ENCODE measurements around the gene TRIM29. TPM values are rescaled to one million over a fixed set of nuclear protein-coding genes. Genes with fewer than 3 reads are reported as not detected.

The TRIM29 gene
- total and polyA plus RNA-seq, 2 of the 13 experiments (the other 11 are each of a cell fraction or from before 2014, with no cell fraction given), result 0.86 TPM

GRCh38 chr11:120121336-120121735 is 16.6 kb downstream of the TRIM29 start:
- FAIRE-seq, result no peak
- no peak for ATAC-seq
- Histone ChIP-seq H3K4me1 (ENCODE audit: insufficient read depth, low read length) (peaks cover 18% of the 10 kb centered on the region), H4K20me1 (ENCODE audit: insufficient read depth, low read length) (0 out of 2 replicates have a peak, but pooled peaks cover 3% of the 10 kb centered on the region), H3K27me3 (ENCODE audit: control insufficient read depth in 1 of 2, insufficient read depth in 2 of 2, low read length in 2 of 2) (peaks cover 14 to 49% of the 10 kb centered on the region in 2 experiments), H3K9ac (ENCODE audit: insufficient read depth, low read depth, low read length) (no peak overlapping the region), H3K4me3 (replicated peaks in 1 of 3; ENCODE audit: insufficient read depth in 1 of 3, low read depth in 2 of 3, low read length in 3 of 3) (no peak overlapping the region), H3K27ac (ENCODE audit: extremely low read length, insufficient read depth, low read length) (no peak overlapping the region), H3K36me3 (replicated peaks in 1 of 2; ENCODE audit: control insufficient read depth in 1 of 2, insufficient read depth in 2 of 2, low read length in 2 of 2) (no peaks in the 10 kb centered on the region), H3K9me3 (ENCODE audit: low read length) (no peaks in the 10 kb centered on the region), H3K79me2 (ENCODE audit: insufficient read depth, low read length) (no peaks in the 10 kb centered on the region), H3K4me2 (ENCODE audit: low read depth, low read length) (no peak overlapping the region), H2AFZ (ENCODE audit: low read length) (no peak overlapping the region)
- BruUV-seq (replicated peaks), result no TSS peak
- CTCF ChIA-PET (ENCODE audit: low intra/inter-chr PET ratio, low total read pairs), result no interaction called here
- POLR2A ChIA-PET, result no interaction called here
- in situ Hi-C loops (cut with HindIII; ENCODE audit: extremely low pct_ligation_motif_present, low pct_unique_long_range_greater_than_20kb) (no loop called here), intact Hi-C loops (cut with micrococcal nuclease; ENCODE audit: unreplicated experiment) (no loop called here)
- TF ChIP-seq MIXL1 (CRISPR knock-in tag; IDR thresholded peaks at IDR 0.05), result no peak
- no peak for TF ChIP-seq BCL3 (CRISPR knock-in tag; IDR thresholded peaks at IDR 0.05)
- TF ChIP-seq ZNF562 (CRISPR knock-in tag; IDR thresholded peaks at IDR 0.05; ENCODE audit: borderline replicate concordance), result no peak
- TF ChIP-seq KAT7 (CRISPR knock-in tag; IDR thresholded peaks at IDR 0.05; ENCODE audit: borderline replicate concordance), result no peak
- no peak for TF ChIP-seq ZNF382 (CRISPR knock-in tag; IDR thresholded peaks at IDR 0.05; ENCODE audit: borderline replicate concordance)
- TF ChIP-seq TARDBP (CRISPR knock-in tag; IDR thresholded peaks at IDR 0.05), result no peak
- WGBS (ENCODE audit: low lambda C conversion rate), result 0% methylated on average over 1 of the region's 3 CpGs
- no peak for DNase-seq (ENCODE audit: low spot score)

GRCh38 chr11:120120805-120121335 is 17.0 kb downstream of the TRIM29 start:
- in situ Hi-C loops (cut with HindIII; ENCODE audit: extremely low pct_ligation_motif_present, low pct_unique_long_range_greater_than_20kb), result no loop called here
- ChIA-PET CTCF (ENCODE audit: low intra/inter-chr PET ratio, low total read pairs) (no interaction called here), POLR2A (no interaction called here)
- Histone ChIP-seq H3K27ac (ENCODE audit: extremely low read length, insufficient read depth, low read length) (no peak overlapping the region), H3K9me3 (ENCODE audit: low read length) (no peaks in the 10 kb centered on the region), H4K20me1 (ENCODE audit: insufficient read depth, low read length) (0 out of 2 replicates have a peak, but pooled peaks cover 3% of the 10 kb centered on the region), H3K4me1 (ENCODE audit: insufficient read depth, low read length) (peaks cover 18% of the 10 kb centered on the region), H3K4me3 (replicated peaks in 1 of 3; ENCODE audit: insufficient read depth in 1 of 3, low read depth in 2 of 3, low read length in 3 of 3) (no peak overlapping the region), H2AFZ (ENCODE audit: low read length) (no peak overlapping the region), H3K27me3 (ENCODE audit: control insufficient read depth in 1 of 2, insufficient read depth in 2 of 2, low read length in 2 of 2) (peaks cover 14 to 53% of the 10 kb centered on the region in 2 experiments), H3K4me2 (ENCODE audit: low read depth, low read length) (no peak overlapping the region), H3K36me3 (replicated peaks in 1 of 2; ENCODE audit: control insufficient read depth in 1 of 2, insufficient read depth in 2 of 2, low read length in 2 of 2) (no peaks in the 10 kb centered on the region), H3K9ac (ENCODE audit: insufficient read depth, low read depth, low read length) (no peak overlapping the region), H3K79me2 (ENCODE audit: insufficient read depth, low read length) (no peaks in the 10 kb centered on the region)
- TF ChIP-seq MATR3 (CRISPR knock-in tag; IDR thresholded peaks at IDR 0.05) (no peak), GABPA (IDR thresholded peaks at IDR 0.05; ENCODE audit: low read depth, low read length) (no peak), GABPA (CRISPR knock-in tag; IDR thresholded peaks at IDR 0.05; ENCODE audit: low read depth) (peak; percentile 16; the same call in 1 of the 2 replicates), RARA (CRISPR knock-in tag; IDR thresholded peaks at IDR 0.05) (peak; percentile 8; the same call in 1 of the 2 replicates)
- intact Hi-C loops (cut with micrococcal nuclease; ENCODE audit: unreplicated experiment), result no loop called here
- ATAC-seq (no peak), DNase-seq (ENCODE audit: low spot score) (no peak), FAIRE-seq (no peak)
- WGBS (ENCODE audit: low lambda C conversion rate), result 25% methylated on average over 5 of the region's 8 CpGs
- no TSS peak for BruUV-seq (replicated peaks)

All from HepG2 (cell line).